K562 (cell line): ENCODE results near the gene DHX38. TPM values are rescaled to one million over a fixed set of nuclear protein-coding genes. Genes with fewer than 3 reads are reported as not detected.

Experiments used
- ATAC-seq: fragments of 200-7000 bp; cut with Tn5 transposase; 3 replicates; pipeline ENCODE4 v1.9.1; 2020; ENCODE audit warnings: moderate library complexity
- BruUV-seq: library from RNA; stranded (reverse); fragments of 400-500 nt; replicated peaks from 2 replicates; lab custom pipeline; 2021; lab: Mats Ljungman, UMichigan
- CTCF ChIA-PET: fragments of 300-600 bp; formaldehyde crosslinking; extraction: SDS; loops from one replicate; lab custom pipeline; 2021; ENCODE audit warnings: low intra/inter-chr PET ratio; lab: Yijun Ruan, JAX
- POLR2A ChIA-PET: fragments of 300-600, 350-650 bp; sonication (Branson Sonifier 250); formaldehyde crosslinking; extraction: SDS; loops from one replicate; lab custom pipeline; 2021; ENCODE audit warnings: antibody characterized with exemption, inconsistent platforms; lab: Yijun Ruan, JAX
- DNase-seq, 4 experiments: peaks; one replicate each; pipeline versions ENCODE4 v3.0.0 to v3.0.0-alpha.2; 2011 to 2018; ENCODE audit warnings: low spot score in 3 of 4, mixed read lengths in 3 of 4; ENCODE audit errors: extremely low read depth in 1 of 4
- FAIRE-seq: peaks from 2 replicates; lab custom pipeline; 2011; peaks lifted over from hg19 to GRCh38; lab: Jason Lieb, UNC
- H2AFZ ChIP-seq: 2 replicates; pipeline ENCODE4 v1.6.0; 2011; ENCODE audit warnings: low read depth, low read length, control low read depth, inconsistent platforms
- H3K27ac ChIP-seq: fragments of 200-600 bp; 3 replicates; pipeline ENCODE4 v1.8.0; 2011; ENCODE audit warnings: low read depth, mild to moderate bottlenecking, control low read depth, inconsistent platforms, low read length, moderate library complexity, mixed read lengths; ENCODE audit errors: extremely low read depth
- H3K27me3 ChIP-seq, 2 experiments: fragments of 300-600 bp in 1 of 2; 2 replicates in 1 of 2; 3 replicates in 1 of 2; pipeline versions ENCODE4 v1.6.0 to v1.8.0; 2011; ENCODE audit warnings: inconsistent platforms in 2 of 2, low read length in 2 of 2, mild to moderate bottlenecking in 1 of 2, mixed read lengths in 1 of 2, moderate library complexity in 1 of 2; ENCODE audit not compliant: control insufficient read depth in 2 of 2, insufficient read depth in 2 of 2
- H3K36me3 ChIP-seq: fragments of 300-600 bp; 3 replicates; pipeline ENCODE4 v1.8.0; 2011; ENCODE audit warnings: mild to moderate bottlenecking, low read length, inconsistent platforms; ENCODE audit not compliant: control insufficient read depth, insufficient read depth
- H3K4me1 ChIP-seq, 2 experiments: fragments of 200-600 bp in 1 of 2; replicated peaks in 1 of 2; 2 replicates in 1 of 2; 3 replicates in 1 of 2; pipeline versions ENCODE4 v1.5.1 to v1.8.0; 2011; ENCODE audit warnings: inconsistent platforms in 2 of 2, low read length in 2 of 2, mild to moderate bottlenecking in 1 of 2, mixed read lengths in 1 of 2, moderate library complexity in 1 of 2; ENCODE audit not compliant: control insufficient read depth in 2 of 2, insufficient read depth in 2 of 2
- H3K4me2 ChIP-seq: 2 replicates; pipeline ENCODE4 v1.6.1; 2011; ENCODE audit warnings: low read length, control low read depth, inconsistent platforms, mixed read lengths; ENCODE audit not compliant: insufficient read depth
- H3K4me3 ChIP-seq: fragments of 200-600 bp; sonication (generic), shearing (Covaris generic); 2 replicates; pipeline ENCODE4 v1.5.1; 2016; ENCODE audit warnings: control low read depth, inconsistent platforms
- H3K79me2 ChIP-seq: fragments of 200-600 bp; 3 replicates; pipeline ENCODE4 v1.8.0; 2011; ENCODE audit warnings: low read length, inconsistent platforms; ENCODE audit not compliant: control insufficient read depth, insufficient read depth
- H3K9ac ChIP-seq, 2 experiments: 2 replicates each; pipeline versions ENCODE4 v1.6.0 to v1.6.1; 2011; ENCODE audit warnings: low read depth in 2 of 2, low read length in 2 of 2, control low read depth in 1 of 2, inconsistent platforms in 1 of 2, mild to moderate bottlenecking in 1 of 2, mixed read lengths in 1 of 2; ENCODE audit not compliant: insufficient read depth in 1 of 2
- H3K9me1 ChIP-seq: one replicate; pipeline ENCODE4 v1.6.0; 2011; ENCODE audit warnings: inconsistent platforms, mild to moderate bottlenecking, low read length, moderate library complexity; ENCODE audit not compliant: control insufficient read depth, insufficient read depth
- H3K9me3 ChIP-seq: replicated peaks from 2 replicates; pipeline ENCODE4 v1.5.1; 2011; ENCODE audit warnings: low read depth, low read length, inconsistent platforms; ENCODE audit not compliant: control insufficient read depth, insufficient read depth
- H4K20me1 ChIP-seq: replicated peaks from 2 replicates; pipeline ENCODE4 v1.6.1; 2011; ENCODE audit warnings: low read length, inconsistent platforms, mixed read lengths; ENCODE audit not compliant: control insufficient read depth, insufficient read depth
- CEBPG ChIP-seq, 3 experiments: fragments of 200-800 bp in 1 of 3; sonication (Bioruptor generic) in 1 of 3; sonication (generic) in 1 of 3; formaldehyde crosslinking in 1 of 3; IDR thresholded peaks in 2 of 3; conservative IDR thresholded peaks in 1 of 3; 2 replicates each; pipeline versions ENCODE4 v1.6.1 to v1.8.0; 2016 to 2022; ENCODE audit warnings: missing compliant biosample characterization in 2 of 3, missing genetic modification characterization in 2 of 3, mild to moderate bottlenecking in 1 of 3, missing genetic modification reagents in 1 of 3
- FOSL1 ChIP-seq: fragments of 200-800 bp; sonication (Bioruptor generic); conservative IDR thresholded peaks from 2 replicates; pipeline ENCODE4 v1.6.1; 2016; ENCODE audit warnings: missing genetic modification characterization, missing compliant biosample characterization
- HNRNPH1 ChIP-seq: fragments of 200-400 bp; formaldehyde crosslinking; optimal IDR thresholded peaks from 2 replicates; pipeline ENCODE3; 2017; ENCODE audit warnings: low read depth, mild to moderate bottlenecking, low read length, moderate library complexity
- HNRNPUL1 ChIP-seq: fragments of 200-400 bp; formaldehyde crosslinking; IDR thresholded peaks from 2 replicates; pipeline ENCODE4 v1.6.1; 2017; ENCODE audit warnings: low read length
- L3MBTL2 ChIP-seq: fragments of 450-650 bp; IDR thresholded peaks from 2 replicates; pipeline ENCODE4 v1.6.1; 2016; ENCODE audit warnings: mild to moderate bottlenecking, moderate library complexity
- LEF1 ChIP-seq: fragments of 450-650 bp; IDR thresholded peaks from 2 replicates; pipeline ENCODE4 v1.6.1; 2016; ENCODE audit warnings: mild to moderate bottlenecking
- MCM5 ChIP-seq: fragments of 450-650 bp; IDR thresholded peaks from 2 replicates; pipeline ENCODE4 v1.6.1; 2016; ENCODE audit warnings: low read depth
- MCM7 ChIP-seq, 2 experiments: fragments of 450-650 bp; IDR thresholded peaks; 2 replicates each; pipeline ENCODE4 v1.6.1; 2016 to 2018
- MXI1 ChIP-seq: IDR thresholded peaks from 2 replicates; pipeline ENCODE4 v1.6.1; 2011; ENCODE audit warnings: low read depth, mild to moderate bottlenecking, improper control_type of control experiment, low read length
- NCOR1 ChIP-seq: fragments of 450-650 bp; IDR thresholded peaks from 2 replicates; pipeline ENCODE4 v1.6.1; 2016; ENCODE audit warnings: mild to moderate bottlenecking, moderate library complexity
- NFRKB ChIP-seq: fragments of 450-650 bp; IDR thresholded peaks from 2 replicates; pipeline ENCODE4 v1.6.1; 2016; ENCODE audit warnings: low read depth
- NFXL1 ChIP-seq: fragments of 450-650 bp; formaldehyde crosslinking; IDR thresholded peaks from 2 replicates; pipeline ENCODE4 v1.4.0; 2021; ENCODE audit warnings: mild to moderate bottlenecking
- SRSF7 ChIP-seq: fragments of 200-400 bp; formaldehyde crosslinking; optimal IDR thresholded peaks from 2 replicates; pipeline ENCODE3; 2017; ENCODE audit warnings: mild to moderate bottlenecking, low read depth, low read length
- TSHZ1 ChIP-seq: fragments of 250-450 bp; sonication (Bioruptor Pico); IDR thresholded peaks from 2 replicates; pipeline ENCODE4 v1.4.0; 2020; ENCODE audit warnings: mild to moderate bottlenecking, moderate library complexity
- WGBS: fragments of 100-300 bp; shearing (Covaris generic); methylation state at CpG from one replicate; pipeline ENCODE4 v1.1.6; 2016; ENCODE audit warnings: low coverage, mixed read lengths; ENCODE audit not compliant: insufficient coverage; ENCODE audit errors: missing lambda C conversion rate; 5-methylcytosine and 5-hydroxymethylcytosine counted together
- in situ Hi-C: fragments of 300-500 bp; cut with MboI; formaldehyde crosslinking; loops from 4 replicates; pipeline ENCODE4 v1.15.0; 2018; ENCODE audit warnings: inconsistent platforms, mixed read lengths
- intact Hi-C: fragments of 100-400 bp; cut with micrococcal nuclease; formaldehyde crosslinking; loops from 2 replicates; pipeline ENCODE4 v1.14.2; 2022
- polyA plus RNA-seq, 8 experiments: library from polyadenylated mRNA; depleted of rRNA in 4 of 8; stranded (reverse) in 5 of 8; unstranded in 3 of 8; fragments of >200 nt; fragmentation: Nextera tagmentation in 2 of 8; fragmentation: Illumina TruSeq in 1 of 8; extraction: Ambion mirVana in 2 of 8; extraction: Trizol in 1 of 8; gene quantifications; 2 replicates each; pipeline versions ENCODE4 v1.2.1 to v1.2.3, GENCODE V29; 2011 to 2014; ENCODE audit warnings: inconsistent platforms in 1 of 8, missing spikeins in 1 of 8
- total RNA-seq, 7 experiments: library from RNA; depleted of rRNA in 6 of 7; stranded (reverse); fragments of >200 nt in 6 of 7; fragmentation: Illumina TruSeq in 2 of 7; extraction: Trizol in 2 of 7; gene quantifications; 2 replicates each; pipeline versions ENCODE4 v1.2.1 to v1.2.3, GENCODE V29; 2011 to 2021; ENCODE audit warnings: low replicate concordance in 1 of 7
- TF ChIP-seq, protein P1 (sequence below): sonication (generic); formaldehyde crosslinking; IDR thresholded peaks from 2 replicates; pipeline ENCODE4 v1.8.0; 2022; ENCODE audit warnings: mild to moderate bottlenecking, missing genetic modification reagents, borderline replicate concordance

DHX38 gene
- total and polyA plus RNA-seq, 9 of the 15 experiments (the other 6 are each of a cell fraction or from before 2014, with no cell fraction given), result 2.8 to 76.8 (median 40.8) TPM

- no peak for FAIRE-seq
- Histone ChIP-seq H3K36me3 (peaks cover 60% of the 10 kb centered on the region), H3K4me2 (peak overlapping the region; percentile 35), H3K4me3 (no peak overlapping the region), H3K9ac (peak overlapping the region in 1 of 2 experiments; percentile 31; a peak in 1 of 4 replicates), H3K27me3 (no peaks in the 10 kb centered on the region), H3K9me1 (no peaks in the 10 kb centered on the region)
- intact Hi-C loops, result no loop called here
- no TSS peak for BruUV-seq
- 74% methylated on average over 3 of the region's 3 CpGs for WGBS
- ChIA-PET CTCF (no interaction called here), POLR2A (no interaction called here)
- no peak for DNase-seq
- TF ChIP-seq NCOR1 (no peak), LEF1 (no peak), MCM5 (no peak), FOSL1 (tag) (no peak), MCM7 (IDR thresholded peaks at IDR 0.05) (no peak), MXI1 (no peak), CEBPG (CRISPR knock-in tag; IDR thresholded peaks at IDR 0.05) (no peak), CEBPG (tag; conservative IDR thresholded peaks at IDR 0.05 in 1 of 2, IDR thresholded peaks at IDR 0.05 in 1 of 2) (no peak), HNRNPUL1 (no peak), NFXL1 (no peak), TSHZ1 (CRISPR knock-in tag) (no peak), SRSF7 (no peak), L3MBTL2 (no peak), NFRKB (no peak), HNRNPH1 (no peak)
- TF ChIP-seq, protein P1, sequence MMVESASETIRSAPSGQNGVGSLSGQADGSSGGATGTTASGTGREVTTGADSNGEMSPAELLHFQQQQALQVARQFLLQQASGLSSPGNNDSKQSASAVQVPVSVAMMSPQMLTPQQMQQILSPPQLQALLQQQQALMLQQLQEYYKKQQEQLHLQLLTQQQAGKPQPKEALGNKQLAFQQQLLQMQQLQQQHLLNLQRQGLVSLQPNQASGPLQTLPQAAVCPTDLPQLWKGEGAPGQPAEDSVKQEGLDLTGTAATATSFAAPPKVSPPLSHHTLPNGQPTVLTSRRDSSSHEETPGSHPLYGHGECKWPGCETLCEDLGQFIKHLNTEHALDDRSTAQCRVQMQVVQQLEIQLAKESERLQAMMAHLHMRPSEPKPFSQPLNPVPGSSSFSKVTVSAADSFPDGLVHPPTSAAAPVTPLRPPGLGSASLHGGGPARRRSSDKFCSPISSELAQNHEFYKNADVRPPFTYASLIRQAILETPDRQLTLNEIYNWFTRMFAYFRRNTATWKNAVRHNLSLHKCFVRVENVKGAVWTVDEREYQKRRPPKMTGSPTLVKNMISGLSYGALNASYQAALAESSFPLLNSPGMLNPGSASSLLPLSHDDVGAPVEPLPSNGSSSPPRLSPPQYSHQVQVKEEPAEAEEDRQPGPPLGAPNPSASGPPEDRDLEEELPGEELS, result no peak
- TF ChIP-seq, all 486 proteins: peak for 0
- Histone ChIP-seq H3K9me3 (no peaks in the 10 kb centered on the region), H3K4me1 (peaks cover 4 to 8% of the 10 kb centered on the region in 2 experiments; a peak in 1 of 5 replicates), H3K79me2 (peaks cover 57% of the 10 kb centered on the region), H2AFZ (no peak overlapping the region), H3K27ac (no peak overlapping the region), H4K20me1 (no peaks in the 10 kb centered on the region; the same call in 1 of the 2 replicates)
- ATAC-seq, result no peak
- in situ Hi-C loops, result no loop called here
Observed at GRCh38 chr16:72091217-72091616, 2.4 kb upstream of the DHX38 start.
